WTC11 (cell line): ENCODE data around the gene MDN1. TPM values are rescaled to one million over a fixed set of nuclear protein-coding genes. Genes with fewer than 3 reads are reported as not detected.

ENCODE experiments used
- ATAC-seq: fragments of 200-7000 bp; cut with Tn5 transposase; 2 replicates; pipeline ENCODE4 v1.10.0; 2021; ENCODE audit warnings: mild to moderate bottlenecking, moderate library complexity
- CTCF ChIA-PET: fragments of 300-600 bp; sonication (Branson Sonifier 250); formaldehyde crosslinking; loops from one replicate; lab custom pipeline; 2021; ENCODE audit warnings: antibody characterized with exemption; lab: Charles Lee
- POLR2A ChIA-PET: fragments of 350-600 bp; sonication (Branson Sonifier 250); formaldehyde crosslinking; loops from one replicate; lab custom pipeline; 2021; ENCODE audit warnings: antibody characterized with exemption; lab: Charles Lee
- DNase-seq: peaks from one replicate; pipeline ENCODE4 v3.0.0; 2021; ENCODE audit warnings: low spot score
- H3K27ac Mint-ChIP-seq: 2 replicates; pipeline ENCODE4 v1.8.0; 2021; ENCODE audit warnings: mixed read lengths
- H3K27me3 Mint-ChIP-seq: 2 replicates; pipeline ENCODE4 v1.8.0; 2021; ENCODE audit warnings: low read depth, mild to moderate bottlenecking, moderate library complexity, mixed read lengths
- H3K36me3 Mint-ChIP-seq: 2 replicates; pipeline ENCODE4 v1.8.0; 2021; ENCODE audit warnings: mixed read lengths
- H3K4me1 Mint-ChIP-seq: 2 replicates; pipeline ENCODE4 v1.8.0; 2022; ENCODE audit warnings: mixed read lengths
- H3K4me3 Mint-ChIP-seq: 2 replicates; pipeline ENCODE4 v1.8.0; 2021; ENCODE audit warnings: mild to moderate bottlenecking, moderate library complexity, mixed read lengths
- H3K9me3 Mint-ChIP-seq: 2 replicates; pipeline ENCODE4 v1.8.0; 2021; ENCODE audit warnings: mixed read lengths
- AR ChIP-seq: fragments of 250-450 bp; sonication (Bioruptor Pico); IDR thresholded peaks from 2 replicates; pipeline ENCODE4 v1.9.0; 2021; ENCODE audit warnings: mild to moderate bottlenecking
- ATF6 ChIP-seq: sonication (generic); formaldehyde crosslinking; IDR thresholded peaks from 2 replicates; pipeline ENCODE4 v1.8.1; 2023; ENCODE audit warnings: mild to moderate bottlenecking, missing genetic modification reagents
- E2F5 ChIP-seq: sonication (generic); formaldehyde crosslinking; IDR thresholded peaks from 2 replicates; pipeline ENCODE4 v1.8.1; 2022; ENCODE audit warnings: mild to moderate bottlenecking, moderate library complexity, missing genetic modification reagents
- ERG ChIP-seq: fragments of 250-450 bp; sonication (Bioruptor Pico); IDR thresholded peaks from 2 replicates; pipeline ENCODE4 v1.8.0; 2021; ENCODE audit warnings: mild to moderate bottlenecking
- GRHL2 ChIP-seq: fragments of 250-450 bp; sonication (Bioruptor Pico); IDR thresholded peaks from 2 replicates; pipeline ENCODE4 v1.8.0; 2022; ENCODE audit warnings: mild to moderate bottlenecking, moderate library complexity; ENCODE audit not compliant: insufficient replicate concordance, severe bottlenecking
- HMGXB4 ChIP-seq: sonication (generic); formaldehyde crosslinking; IDR thresholded peaks from 2 replicates; pipeline ENCODE4 v1.8.1; 2023; ENCODE audit warnings: mild to moderate bottlenecking, moderate library complexity, missing genetic modification reagents
- MYBL2 ChIP-seq: sonication (generic); formaldehyde crosslinking; IDR thresholded peaks from 2 replicates; pipeline ENCODE4 v1.8.1; 2023; ENCODE audit warnings: mild to moderate bottlenecking, moderate library complexity, missing genetic modification reagents
- NFATC4 ChIP-seq: fragments of 250-450 bp; sonication (Bioruptor Pico); IDR thresholded peaks from 2 replicates; pipeline ENCODE4 v1.9.0; 2021; ENCODE audit warnings: mild to moderate bottlenecking
- NR1H2 ChIP-seq: sonication (generic); formaldehyde crosslinking; IDR thresholded peaks from 2 replicates; pipeline ENCODE4 v1.9.0; 2021; ENCODE audit warnings: mild to moderate bottlenecking, moderate library complexity, missing genetic modification reagents
- NR3C1 ChIP-seq: sonication (generic); formaldehyde crosslinking; conservative IDR thresholded peaks from 2 replicates; pipeline ENCODE4 v1.8.1; 2023; ENCODE audit warnings: low read depth, mild to moderate bottlenecking, missing genetic modification reagents
- RELA ChIP-seq: sonication (generic); formaldehyde crosslinking; IDR thresholded peaks from 2 replicates; pipeline ENCODE4 v1.8.1; 2022; ENCODE audit warnings: missing genetic modification reagents, mild to moderate bottlenecking, borderline replicate concordance
- STAT6 ChIP-seq: sonication (generic); formaldehyde crosslinking; conservative IDR thresholded peaks from 2 replicates; pipeline ENCODE4 v1.8.1; 2023; ENCODE audit warnings: mild to moderate bottlenecking, low read depth, missing genetic modification reagents, moderate library complexity
- TP53 ChIP-seq: sonication (generic); formaldehyde crosslinking; IDR thresholded peaks from 2 replicates; pipeline ENCODE4 v1.8.1; 2023; ENCODE audit warnings: mild to moderate bottlenecking, missing genetic modification reagents
- ZBTB43 ChIP-seq: sonication (generic); formaldehyde crosslinking; IDR thresholded peaks from 2 replicates; pipeline ENCODE4 v1.8.1; 2023; ENCODE audit warnings: mild to moderate bottlenecking, missing genetic modification reagents
- ZNF425 ChIP-seq: fragments of 250-450 bp; sonication (Bioruptor Pico); conservative IDR thresholded peaks from 2 replicates; pipeline ENCODE4 v1.9.0; 2021; ENCODE audit warnings: mild to moderate bottlenecking
- total RNA-seq: library from RNA; stranded (reverse); gene quantifications from 3 replicates; pipeline ENCODE4 v1.2.3, GENCODE V29; 2021

MDN1 gene
- total RNA-seq, 1 experiment from 2014 or later, result 195 TPM

- ATAC-seq (no peak), DNase-seq (no peak)
- peaks cover 82% of the 10 kb centered on the region for H3K36me3 Mint-ChIP-seq
- no peaks in the 10 kb centered on the region for H3K27me3 Mint-ChIP-seq
- H3K27ac Mint-ChIP-seq, result peak overlapping the region; percentile 48; the same call in 1 of the 2 replicates
- TF ChIP-seq NR3C1 (CRISPR knock-in tag) (no peak), ZBTB43 (no peak), AR (no peak), TP53 (CRISPR knock-in tag) (no peak), NR1H2 (CRISPR knock-in tag) (no peak), MYBL2 (CRISPR knock-in tag) (no peak), ZNF425 (no peak), STAT6 (CRISPR knock-in tag) (no peak), E2F5 (no peak), NFATC4 (CRISPR knock-in tag) (no peak), ATF6 (CRISPR knock-in tag) (no peak), GRHL2 (no peak), ERG (CRISPR knock-in tag) (no peak), RELA (CRISPR knock-in tag) (no peak), HMGXB4 (CRISPR knock-in tag) (no peak)
- no peaks in the 10 kb centered on the region for H3K9me3 Mint-ChIP-seq
- ChIA-PET POLR2A (no interaction called here), CTCF (interaction anchor here (0.7 kb wide), 1 partner anchor 99 kb away, joined by 5 read pairs; no protein-coding TSS in a partner anchor)
- no peak overlapping the region for H3K4me3 Mint-ChIP-seq
- H3K4me1 Mint-ChIP-seq, result peaks cover 49% of the 10 kb centered on the region
Observed at GRCh38 chr6:89694428-89694827, 125.2 kb downstream of the MDN1 start.
